ENCODE data around the gene IQGAP3. TPM values are rescaled to one million over a fixed set of nuclear protein-coding genes. Genes with fewer than 3 reads are reported as not detected.

Gene IQGAP3
- total RNA-seq, 1 donor from 2014 or later = 43.1 TPM

DNA sequence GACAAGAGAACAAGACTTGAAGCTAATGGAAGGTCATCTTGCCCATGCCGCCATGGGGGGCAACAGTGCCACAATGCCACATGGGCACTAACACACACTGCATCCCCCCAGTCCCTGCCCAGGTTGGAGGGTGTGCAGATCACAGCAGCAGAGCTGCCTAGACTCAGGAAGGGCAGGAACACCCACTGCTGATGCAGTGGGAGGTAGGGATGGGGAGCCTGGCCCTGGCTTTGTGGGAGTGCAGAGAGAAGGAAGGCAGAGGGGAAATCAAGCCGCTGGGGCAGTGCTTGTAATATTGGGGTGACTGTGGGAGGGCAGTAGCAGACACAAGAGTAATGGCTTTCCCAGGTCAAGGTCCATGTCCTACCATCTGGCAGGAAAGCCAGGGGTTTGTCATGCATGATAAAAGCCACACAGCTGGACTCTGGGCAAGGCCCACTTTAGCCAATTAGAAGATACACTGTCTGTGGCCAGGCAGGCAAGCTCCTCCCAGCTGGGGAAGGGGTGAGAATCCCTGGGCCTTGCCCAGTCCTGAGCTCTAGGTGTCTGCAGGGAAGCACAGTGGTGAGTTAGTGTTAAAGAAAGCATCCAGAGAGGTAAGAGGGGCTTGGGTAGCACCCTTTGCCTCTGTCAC, 46.4 kb downstream of the IQGAP3 start:
- no peak for DNase-seq (ENCODE audit: low read depth, low spot score)
- Mint-ChIP-seq H3K4me3 (no peak overlapping the region), H3K36me3 (ENCODE audit: low read depth) (peaks cover 14% of the 10 kb centered on the region), H3K27ac (ENCODE audit: unreplicated experiment) (no peak overlapping the region), H3K4me1 (peaks cover 5% of the 10 kb centered on the region), H3K9me3 (no peaks in the 10 kb centered on the region), H3K27me3 (ENCODE audit: low read depth) (no peaks in the 10 kb centered on the region)
- TF ChIP-seq, protein P1, sequence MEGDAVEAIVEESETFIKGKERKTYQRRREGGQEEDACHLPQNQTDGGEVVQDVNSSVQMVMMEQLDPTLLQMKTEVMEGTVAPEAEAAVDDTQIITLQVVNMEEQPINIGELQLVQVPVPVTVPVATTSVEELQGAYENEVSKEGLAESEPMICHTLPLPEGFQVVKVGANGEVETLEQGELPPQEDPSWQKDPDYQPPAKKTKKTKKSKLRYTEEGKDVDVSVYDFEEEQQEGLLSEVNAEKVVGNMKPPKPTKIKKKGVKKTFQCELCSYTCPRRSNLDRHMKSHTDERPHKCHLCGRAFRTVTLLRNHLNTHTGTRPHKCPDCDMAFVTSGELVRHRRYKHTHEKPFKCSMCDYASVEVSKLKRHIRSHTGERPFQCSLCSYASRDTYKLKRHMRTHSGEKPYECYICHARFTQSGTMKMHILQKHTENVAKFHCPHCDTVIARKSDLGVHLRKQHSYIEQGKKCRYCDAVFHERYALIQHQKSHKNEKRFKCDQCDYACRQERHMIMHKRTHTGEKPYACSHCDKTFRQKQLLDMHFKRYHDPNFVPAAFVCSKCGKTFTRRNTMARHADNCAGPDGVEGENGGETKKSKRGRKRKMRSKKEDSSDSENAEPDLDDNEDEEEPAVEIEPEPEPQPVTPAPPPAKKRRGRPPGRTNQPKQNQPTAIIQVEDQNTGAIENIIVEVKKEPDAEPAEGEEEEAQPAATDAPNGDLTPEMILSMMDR (conservative IDR thresholded peaks at IDR 0.05) = no peak

DNA sequence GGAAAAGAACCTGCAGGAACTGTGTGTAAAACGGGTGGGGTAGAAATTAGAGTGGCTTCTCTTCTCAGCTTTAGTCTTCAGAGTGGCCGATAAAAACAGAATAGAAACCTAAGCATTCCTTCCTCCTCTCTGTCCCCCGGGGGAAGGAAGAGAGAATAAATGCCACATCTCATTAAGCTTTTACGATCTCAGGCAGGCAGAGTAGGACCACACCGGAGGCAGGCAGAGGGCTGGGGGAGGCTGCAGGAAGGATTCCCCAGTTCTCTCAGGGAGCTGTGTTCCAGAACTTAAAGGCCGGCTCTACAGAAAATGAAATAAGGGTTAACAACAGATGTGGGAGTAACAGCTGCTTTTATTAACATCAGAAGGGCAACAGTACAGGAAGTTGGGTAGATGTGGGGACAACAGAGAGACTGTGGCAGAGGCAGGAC, 47.3 kb downstream of the IQGAP3 start:
- DNase-seq (ENCODE audit: low read depth, low spot score) = no peak
- H3K4me3 Mint-ChIP-seq = no peak overlapping the region
- H3K4me1 Mint-ChIP-seq = peaks cover 5% of the 10 kb centered on the region
- H3K27me3 Mint-ChIP-seq (ENCODE audit: low read depth) = no peaks in the 10 kb centered on the region
- H3K36me3 Mint-ChIP-seq (ENCODE audit: low read depth) = peaks cover 14% of the 10 kb centered on the region
- no peaks in the 10 kb centered on the region for H3K9me3 Mint-ChIP-seq
- TF ChIP-seq, protein P1 (conservative IDR thresholded peaks at IDR 0.05) = no peak
- no peak overlapping the region for H3K27ac Mint-ChIP-seq (ENCODE audit: unreplicated experiment)

DNA sequence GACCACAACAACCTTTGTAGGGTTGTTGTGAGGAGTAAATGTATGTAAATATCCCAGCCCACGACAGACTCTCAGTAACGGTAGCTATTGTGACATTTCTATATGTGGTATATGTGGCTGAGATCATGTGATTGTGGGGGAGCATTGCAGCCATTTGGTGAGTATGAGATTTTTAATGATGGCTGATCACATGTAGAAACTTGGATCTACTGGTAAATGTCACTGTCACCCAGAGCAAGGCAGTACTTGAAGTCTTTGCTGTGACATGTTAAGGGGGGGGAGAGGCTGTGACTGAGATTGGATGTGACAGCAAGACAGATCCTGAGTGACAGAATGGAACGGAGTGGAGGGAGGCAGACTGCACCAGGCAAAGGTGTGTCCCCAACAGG, 47.9 kb downstream of the IQGAP3 start:
- Mint-ChIP-seq H3K4me1 (peaks cover 5% of the 10 kb centered on the region), H3K9me3 (no peaks in the 10 kb centered on the region), H3K4me3 (no peak overlapping the region), H3K36me3 (ENCODE audit: low read depth) (peaks cover 14% of the 10 kb centered on the region), H3K27me3 (ENCODE audit: low read depth) (no peaks in the 10 kb centered on the region), H3K27ac (ENCODE audit: unreplicated experiment) (no peak overlapping the region)
- DNase-seq (ENCODE audit: low read depth, low spot score) = no peak
- TF ChIP-seq, protein P1 (conservative IDR thresholded peaks at IDR 0.05) = no peak

DNA sequence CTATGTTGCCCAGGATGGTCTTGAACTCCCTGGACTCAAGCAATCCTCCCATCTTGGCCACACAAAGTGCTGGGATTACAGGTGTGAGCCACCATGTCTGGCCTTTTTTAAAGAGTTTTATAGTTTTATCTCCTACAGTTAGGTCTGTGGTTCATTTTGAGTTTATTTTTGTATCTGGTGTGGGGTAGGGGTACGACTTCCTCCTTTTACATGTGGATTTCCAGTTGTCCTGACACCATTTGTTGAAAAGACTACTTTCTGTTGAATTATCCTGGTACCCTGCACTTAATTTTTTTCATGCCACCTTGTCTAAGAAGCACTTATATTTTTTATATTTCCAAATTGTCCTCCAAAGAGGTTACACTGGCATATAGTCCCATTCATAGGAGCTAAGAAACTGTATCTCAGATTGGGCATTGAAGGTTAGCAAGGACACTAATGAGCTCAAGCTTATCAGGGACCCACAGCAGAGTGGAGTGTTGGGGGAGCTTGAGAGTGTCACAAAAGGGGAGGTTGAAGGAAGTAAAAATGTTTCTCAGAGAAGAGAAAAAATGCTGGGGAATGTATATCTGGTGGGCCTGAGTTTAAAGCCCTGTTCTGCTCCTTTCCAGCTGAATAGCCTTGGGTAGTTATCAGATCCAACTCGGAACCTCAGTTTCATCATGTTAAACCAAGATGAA, 48.4 kb downstream of the IQGAP3 start:
- peaks cover 5% of the 10 kb centered on the region for H3K4me1 Mint-ChIP-seq
- no peaks in the 10 kb centered on the region for H3K27me3 Mint-ChIP-seq (ENCODE audit: low read depth)
- peaks cover 13% of the 10 kb centered on the region for H3K36me3 Mint-ChIP-seq (ENCODE audit: low read depth)
- H3K9me3 Mint-ChIP-seq = no peaks in the 10 kb centered on the region
- H3K4me3 Mint-ChIP-seq = no peak overlapping the region
- TF ChIP-seq, protein P1 (conservative IDR thresholded peaks at IDR 0.05) = no peak
- DNase-seq (ENCODE audit: low read depth, low spot score) = no peak
- no peak overlapping the region for H3K27ac Mint-ChIP-seq (ENCODE audit: unreplicated experiment)

DNA sequence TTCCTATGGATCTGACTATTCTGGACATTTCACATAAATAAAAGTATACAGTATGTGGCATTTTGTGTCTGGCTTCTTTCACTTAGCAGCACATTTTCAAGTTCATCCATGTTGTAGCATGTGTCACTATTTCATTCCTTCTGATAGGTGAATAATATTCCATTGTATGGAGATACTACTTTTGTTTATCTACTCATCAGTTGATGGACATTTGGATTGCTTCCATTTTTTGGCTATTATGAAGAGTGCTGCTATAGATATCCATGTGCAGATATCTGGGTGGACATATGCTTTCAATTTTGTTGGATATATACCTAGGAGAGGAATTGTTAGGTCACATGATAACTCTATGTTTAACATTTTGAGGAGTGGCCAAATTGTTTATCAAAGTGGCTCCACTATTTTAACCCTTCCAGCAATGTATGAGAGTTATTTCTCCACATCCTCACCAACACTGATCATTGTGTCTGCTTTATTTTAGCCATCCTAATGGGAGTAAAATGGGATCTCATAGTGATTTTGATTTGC, 49.9 kb downstream of the IQGAP3 start:
- no peak for DNase-seq (ENCODE audit: low read depth, low spot score)
- no peaks in the 10 kb centered on the region for H3K27me3 Mint-ChIP-seq (ENCODE audit: low read depth)
- TF ChIP-seq, protein P1 (conservative IDR thresholded peaks at IDR 0.05) = no peak
- H3K4me1 Mint-ChIP-seq = peaks cover 5% of the 10 kb centered on the region
- no peak overlapping the region for H3K27ac Mint-ChIP-seq (ENCODE audit: unreplicated experiment)
- peaks cover 7% of the 10 kb centered on the region for H3K36me3 Mint-ChIP-seq (ENCODE audit: low read depth)
- H3K4me3 Mint-ChIP-seq = no peak overlapping the region
- H3K9me3 Mint-ChIP-seq = no peaks in the 10 kb centered on the region

All from neural crest cell (in vitro differentiated cells).